HCT116 (cell line): ENCODE measurements around the gene PEAK3. TPM values are rescaled to one million over a fixed set of nuclear protein-coding genes. Genes with fewer than 3 reads are reported as not detected.

Source experiments
- ATAC-seq: fragments of 200-7000 bp; cut with Tn5 transposase; 2 replicates; pipeline ENCODE4 v1.9.1; 2020; ENCODE audit warnings: mild to moderate bottlenecking, moderate library complexity
- BruUV-seq: library from RNA; stranded (reverse); fragments of 400-500 nt; replicated peaks from 2 replicates; lab custom pipeline; 2021; lab: Mats Ljungman, UMichigan
- CTCF ChIA-PET: fragments of 300-600 bp; sonication (Branson Sonifier 250); formaldehyde crosslinking; loops from one replicate; lab custom pipeline; 2021; ENCODE audit warnings: antibody characterized with exemption; lab: Charles Lee
- POLR2A ChIA-PET: fragments of 300-600, 350-600 bp; sonication (Branson Sonifier 250); formaldehyde crosslinking; loops from one replicate; lab custom pipeline; 2021; ENCODE audit warnings: antibody characterized with exemption; lab: Charles Lee
- RAD21 ChIA-PET, 2 experiments: fragments of 300-600 bp; sonication (Branson Sonifier 250); formaldehyde crosslinking; loops; one replicate each; lab custom pipeline; 2023; ENCODE audit warnings: low total read pairs in 2 of 2; ENCODE audit not compliant: uncharacterized antibody in 2 of 2, unreplicated experiment in 2 of 2, low non-redundant PET in 1 of 2; lab: Charles Lee
- DNase-seq: peaks from one replicate; pipeline ENCODE4 v3.0.0-alpha.2; 2010; ENCODE audit warnings: low read depth, low spot score
- H2AFZ ChIP-seq: fragments of 200-600 bp; shearing (Covaris generic), sonication (generic); 2 replicates; pipeline ENCODE4 v1.6.1; 2017; ENCODE audit warnings: low read depth, mixed run types, mixed read lengths, antibody characterized with exemption, low read length; ENCODE audit not compliant: poor library complexity, severe bottlenecking
- H3K27ac ChIP-seq: 2 replicates; pipeline ENCODE4 v1.5.1; 2012; ENCODE audit warnings: low read depth, low read length
- H3K27me3 ChIP-seq: fragments of 200-600 bp; sonication (generic); 2 replicates; pipeline ENCODE4 v1.6.1; 2016; ENCODE audit warnings: mixed run types, low read length, mixed read lengths; ENCODE audit not compliant: insufficient read depth
- H3K36me3 ChIP-seq, 2 experiments: fragments of 200-500 bp in 1 of 2; fragments of 200-600 bp in 1 of 2; sonication (Bioruptor generic) in 1 of 2; sonication (generic) in 1 of 2; 2 replicates each; pipeline versions ENCODE4 v1.5.1 to v1.6.1; 2014 to 2016; ENCODE audit warnings: low read length in 2 of 2, inconsistent platforms in 1 of 2, mixed read lengths in 1 of 2, mixed run types in 1 of 2; ENCODE audit not compliant: insufficient read depth in 2 of 2, control insufficient read depth in 1 of 2
- H3K4me1 ChIP-seq, 2 experiments: fragments of 200-600 bp in 1 of 2; sonication (generic) in 1 of 2; 2 replicates each; pipeline versions ENCODE4 v1.5.1 to v1.6.1; 2012 to 2017; ENCODE audit warnings: low read length in 2 of 2, inconsistent platforms in 1 of 2, mild to moderate bottlenecking in 1 of 2, mixed read lengths in 1 of 2, mixed run types in 1 of 2, moderate library complexity in 1 of 2; ENCODE audit not compliant: insufficient read depth in 2 of 2, control insufficient read depth in 1 of 2
- H3K4me2 ChIP-seq: fragments of 200-600 bp; sonication (generic); 2 replicates; pipeline ENCODE4 v1.6.1; 2017; ENCODE audit warnings: mixed run types, low read length, mixed read lengths
- H3K4me3 ChIP-seq, 2 experiments: fragments of 200-600 bp in 1 of 2; sonication (generic) in 1 of 2; replicated peaks in 1 of 2; 2 replicates each; pipeline ENCODE4 v1.5.1; 2011 to 2016; ENCODE audit warnings: low read length in 2 of 2, control low read depth in 1 of 2, low read depth in 1 of 2, mild to moderate bottlenecking in 1 of 2, mixed read lengths in 1 of 2, mixed run types in 1 of 2
- H3K79me2 ChIP-seq: fragments of 200-600 bp; sonication (generic); 2 replicates; pipeline ENCODE4 v1.6.1; 2017; ENCODE audit warnings: mild to moderate bottlenecking, mixed run types, low read length, moderate library complexity, mixed read lengths; ENCODE audit not compliant: insufficient read depth
- H3K9ac ChIP-seq: fragments of 200-600 bp; sonication (generic); 2 replicates; pipeline ENCODE4 v1.6.1; 2016; ENCODE audit warnings: low read length, mixed read lengths
- H3K9me2 ChIP-seq: fragments of 200-600 bp; sonication (generic), shearing (Covaris generic); 2 replicates; pipeline ENCODE4 v1.6.1; 2017; ENCODE audit warnings: mixed run types, mild to moderate bottlenecking, moderate library complexity; ENCODE audit not compliant: insufficient read depth
- H3K9me3 ChIP-seq, 2 experiments: fragments of 200-500 bp in 1 of 2; fragments of 200-600 bp in 1 of 2; sonication (Bioruptor generic) in 1 of 2; sonication (generic) in 1 of 2; 2 replicates each; pipeline ENCODE4 v1.6.1; 2014 to 2017; ENCODE audit warnings: low read length in 2 of 2, mixed read lengths in 2 of 2, inconsistent platforms in 1 of 2, low read depth in 1 of 2, mild to moderate bottlenecking in 1 of 2, mixed run types in 1 of 2, moderate library complexity in 1 of 2; ENCODE audit not compliant: control insufficient read depth in 1 of 2, insufficient read depth in 1 of 2
- H4K20me1 ChIP-seq: fragments of 200-600 bp; sonication (generic), shearing (Covaris generic); 2 replicates; pipeline ENCODE4 v1.6.1; 2017; ENCODE audit warnings: mixed run types, mild to moderate bottlenecking, moderate library complexity; ENCODE audit not compliant: insufficient read depth
- CBX3 ChIP-seq: IDR thresholded peaks from 2 replicates; pipeline ENCODE4 v1.6.1; 2012; ENCODE audit warnings: low read depth
- CTCF ChIP-seq, 3 experiments: fragments of 200-600 bp in 1 of 3; sonication (generic) in 1 of 3; IDR thresholded peaks in 2 of 3; conservative IDR thresholded peaks in 1 of 3; 2 replicates each; pipeline ENCODE4 v1.5.1; 2012 to 2017; ENCODE audit warnings: low read depth in 2 of 3, low read length in 2 of 3, antibody characterized with exemption in 1 of 3, borderline replicate concordance in 1 of 3, control low read depth in 1 of 3, mild to moderate bottlenecking in 1 of 3, mixed read lengths in 1 of 3, mixed run types in 1 of 3, moderate library complexity in 1 of 3; ENCODE audit not compliant: insufficient read depth in 1 of 3
- EGR1 ChIP-seq: IDR thresholded peaks from 2 replicates; pipeline ENCODE4 v1.6.1; 2012; ENCODE audit warnings: low read depth
- ELF1 ChIP-seq: IDR thresholded peaks from 2 replicates; pipeline ENCODE4 v1.6.1; 2012; ENCODE audit warnings: low read depth, borderline replicate concordance
- EZH2 ChIP-seq: fragments of 200-600 bp; sonication (generic); IDR thresholded peaks from 2 replicates; pipeline ENCODE4 v1.6.1; 2017; ENCODE audit warnings: antibody characterized with exemption, mixed run types
- EZH2phosphoT487 ChIP-seq: fragments of 200-600 bp; IDR thresholded peaks from 2 replicates; pipeline ENCODE4 v1.6.1; 2018; ENCODE audit warnings: antibody characterized with exemption, borderline replicate concordance
- JUND ChIP-seq: IDR thresholded peaks from 2 replicates; pipeline ENCODE4 v1.6.1; 2012
- POLR2A ChIP-seq: IDR thresholded peaks from 2 replicates; pipeline ENCODE4 v1.7.0; 2011; ENCODE audit warnings: borderline replicate concordance; ENCODE audit not compliant: insufficient read depth, insufficient read length; ENCODE audit errors: extremely low read depth
- POLR2AphosphoS5 ChIP-seq: IDR thresholded peaks from 2 replicates; pipeline ENCODE4 v1.6.1; 2011; ENCODE audit warnings: mild to moderate bottlenecking, low read depth, low read length, moderate library complexity
- RAD21 ChIP-seq: IDR thresholded peaks from 2 replicates; pipeline ENCODE4 v1.6.1; 2012; ENCODE audit warnings: low read depth, mild to moderate bottlenecking
- SP1 ChIP-seq: IDR thresholded peaks from 2 replicates; pipeline ENCODE4 v1.6.1; 2012; ENCODE audit warnings: low read depth
- SRF ChIP-seq: IDR thresholded peaks from 2 replicates; pipeline ENCODE4 v1.6.1; 2012; ENCODE audit warnings: low read depth
- TCF7L2 ChIP-seq: IDR thresholded peaks from 2 replicates; pipeline ENCODE4 v1.7.0; 2011; ENCODE audit warnings: borderline replicate concordance, inconsistent platforms; ENCODE audit not compliant: insufficient read depth, insufficient read length; ENCODE audit errors: extremely low read depth
- YY1 ChIP-seq: IDR thresholded peaks from 2 replicates; pipeline ENCODE4 v1.6.1; 2011; ENCODE audit warnings: low read length, low read depth, moderate library complexity, mild to moderate bottlenecking; ENCODE audit not compliant: insufficient replicate concordance; ENCODE audit errors: extremely low read depth
- ZBTB33 ChIP-seq: IDR thresholded peaks from 2 replicates; pipeline ENCODE4 v1.6.1; 2011; ENCODE audit warnings: mild to moderate bottlenecking, low read length, moderate library complexity; ENCODE audit not compliant: insufficient replicate concordance; ENCODE audit errors: extremely low read depth
- ZFX ChIP-seq: fragments of 450-650 bp; IDR thresholded peaks from 2 replicates; pipeline ENCODE4 v1.6.1; 2017
- intact Hi-C: fragments of 100-400 bp; cut with micrococcal nuclease; formaldehyde crosslinking; loops from 2 replicates; pipeline ENCODE4 v1.10.0; 2022
- total RNA-seq: library from RNA; stranded (reverse); gene quantifications from one replicate; pipeline ENCODE4 v1.2.1, GENCODE V29; 2021; ENCODE audit not compliant: unreplicated experiment
- TF ChIP-seq, protein P1 (sequence below): IDR thresholded peaks from 2 replicates; pipeline ENCODE4 v1.6.1; 2012; ENCODE audit warnings: low read depth
- TF ChIP-seq, protein P2 (sequence below): IDR thresholded peaks from 2 replicates; pipeline ENCODE4 v1.6.1; 2012

PEAK3 gene
- total RNA-seq, 1 experiment from 2014 or later, result not detected

GRCh38 chr19:2306971-2307370, 25.0 kb upstream of the PEAK3 start:
- RAD21 ChIA-PET, result no interaction called here
- no peaks in the 10 kb centered on the region for H3K36me3 ChIP-seq

More at GRCh38 chr19:2306971-2307370, 25.0 kb upstream of the PEAK3 start:
- no peaks in the 10 kb centered on the region for H3K79me2 ChIP-seq
- H3K9ac ChIP-seq, result no peak overlapping the region
- no peaks in the 10 kb centered on the region for H3K9me2 ChIP-seq
- no peak overlapping the region for H3K4me3 ChIP-seq
- no peak overlapping the region for H2AFZ ChIP-seq
- H3K9me3 ChIP-seq, result no peaks in the 10 kb centered on the region
- H3K27ac ChIP-seq, result no peak overlapping the region
- H4K20me1 ChIP-seq, result no peaks in the 10 kb centered on the region
- peaks cover 7 to 12% of the 10 kb centered on the region in 2 experiments for H3K4me1 ChIP-seq
- ATAC-seq (no peak), DNase-seq (no peak)
- ChIA-PET POLR2A (no interaction called here), CTCF (no interaction called here)
- H3K4me2 ChIP-seq, result no peak overlapping the region
- no peaks in the 10 kb centered on the region for H3K27me3 ChIP-seq
- no TSS peak for BruUV-seq
- intact Hi-C loops, result no loop called here
- TF ChIP-seq, protein P1, sequence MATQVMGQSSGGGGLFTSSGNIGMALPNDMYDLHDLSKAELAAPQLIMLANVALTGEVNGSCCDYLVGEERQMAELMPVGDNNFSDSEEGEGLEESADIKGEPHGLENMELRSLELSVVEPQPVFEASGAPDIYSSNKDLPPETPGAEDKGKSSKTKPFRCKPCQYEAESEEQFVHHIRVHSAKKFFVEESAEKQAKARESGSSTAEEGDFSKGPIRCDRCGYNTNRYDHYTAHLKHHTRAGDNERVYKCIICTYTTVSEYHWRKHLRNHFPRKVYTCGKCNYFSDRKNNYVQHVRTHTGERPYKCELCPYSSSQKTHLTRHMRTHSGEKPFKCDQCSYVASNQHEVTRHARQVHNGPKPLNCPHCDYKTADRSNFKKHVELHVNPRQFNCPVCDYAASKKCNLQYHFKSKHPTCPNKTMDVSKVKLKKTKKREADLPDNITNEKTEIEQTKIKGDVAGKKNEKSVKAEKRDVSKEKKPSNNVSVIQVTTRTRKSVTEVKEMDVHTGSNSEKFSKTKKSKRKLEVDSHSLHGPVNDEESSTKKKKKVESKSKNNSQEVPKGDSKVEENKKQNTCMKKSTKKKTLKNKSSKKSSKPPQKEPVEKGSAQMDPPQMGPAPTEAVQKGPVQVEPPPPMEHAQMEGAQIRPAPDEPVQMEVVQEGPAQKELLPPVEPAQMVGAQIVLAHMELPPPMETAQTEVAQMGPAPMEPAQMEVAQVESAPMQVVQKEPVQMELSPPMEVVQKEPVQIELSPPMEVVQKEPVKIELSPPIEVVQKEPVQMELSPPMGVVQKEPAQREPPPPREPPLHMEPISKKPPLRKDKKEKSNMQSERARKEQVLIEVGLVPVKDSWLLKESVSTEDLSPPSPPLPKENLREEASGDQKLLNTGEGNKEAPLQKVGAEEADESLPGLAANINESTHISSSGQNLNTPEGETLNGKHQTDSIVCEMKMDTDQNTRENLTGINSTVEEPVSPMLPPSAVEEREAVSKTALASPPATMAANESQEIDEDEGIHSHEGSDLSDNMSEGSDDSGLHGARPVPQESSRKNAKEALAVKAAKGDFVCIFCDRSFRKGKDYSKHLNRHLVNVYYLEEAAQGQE, result no peak
- TF ChIP-seq EGR1 (no peak), SP1 (no peak), CTCF (IDR thresholded peaks at IDR 0.05 in 2 of 3, conservative IDR thresholded peaks at IDR 0.05 in 1 of 3; ENCODE audit: borderline replicate concordance in 1 of 3, insufficient read depth in 1 of 3, low read depth in 2 of 3, low read length in 2 of 3) (no peak), TCF7L2 (no peak), SRF (no peak), EZH2 (no peak), CBX3 (no peak), ELF1 (no peak), JUND (no peak), ZFX (no peak), ZBTB33 (no peak), POLR2A (no peak), POLR2AphosphoS5 (no peak), YY1 (no peak), RAD21 (no peak), EZH2phosphoT487 (no peak)
- TF ChIP-seq, protein P2, sequence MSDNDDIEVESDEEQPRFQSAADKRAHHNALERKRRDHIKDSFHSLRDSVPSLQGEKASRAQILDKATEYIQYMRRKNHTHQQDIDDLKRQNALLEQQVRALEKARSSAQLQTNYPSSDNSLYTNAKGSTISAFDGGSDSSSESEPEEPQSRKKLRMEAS, result no peak
